HCT116 (cell line): ENCODE measurements around the gene GABPB2.

Experiments used
- CTCF ChIP-seq, 3 experiments: fragments of 200-600 bp in 1 of 3; sonication (generic) in 1 of 3; IDR thresholded peaks in 2 of 3; conservative IDR thresholded peaks in 1 of 3; 2 replicates each; pipeline ENCODE4 v1.5.1; 2012 to 2017; ENCODE audit warnings: low read depth in 2 of 3, low read length in 2 of 3, antibody characterized with exemption in 1 of 3, borderline replicate concordance in 1 of 3, control low read depth in 1 of 3, mild to moderate bottlenecking in 1 of 3, mixed read lengths in 1 of 3, mixed run types in 1 of 3, moderate library complexity in 1 of 3; ENCODE audit not compliant: insufficient read depth in 1 of 3
- EZH2phosphoT487 ChIP-seq: fragments of 200-600 bp; IDR thresholded peaks from 2 replicates; pipeline ENCODE4 v1.6.1; 2018; ENCODE audit warnings: antibody characterized with exemption, borderline replicate concordance
- MAX ChIP-seq: IDR thresholded peaks from 2 replicates; pipeline ENCODE4 v1.6.1; 2012
- POLR2A ChIP-seq: IDR thresholded peaks from 2 replicates; pipeline ENCODE4 v1.7.0; 2011; ENCODE audit warnings: borderline replicate concordance; ENCODE audit not compliant: insufficient read depth, insufficient read length; ENCODE audit errors: extremely low read depth
- REST ChIP-seq: IDR thresholded peaks from 2 replicates; pipeline ENCODE4 v1.6.1; 2012; ENCODE audit warnings: low read depth
- ZBTB33 ChIP-seq: IDR thresholded peaks from 2 replicates; pipeline ENCODE4 v1.6.1; 2011; ENCODE audit warnings: mild to moderate bottlenecking, low read length, moderate library complexity; ENCODE audit not compliant: insufficient replicate concordance; ENCODE audit errors: extremely low read depth

GRCh38 chr1:151048645-151049032, 21.9 kb upstream of the GABPB2 start:
- TF ChIP-seq EZH2phosphoT487 (no peak), REST (no peak), ZBTB33 (no peak), CTCF (IDR thresholded peaks at IDR 0.05 in 2 of 3, conservative IDR thresholded peaks at IDR 0.05 in 1 of 3; ENCODE audit: borderline replicate concordance in 1 of 3, insufficient read depth in 1 of 3, low read depth in 2 of 3, low read length in 2 of 3) (no peak), MAX (no peak), POLR2A (no peak)
